IPS-NIHi11 (cell line): ENCODE data around the gene ARHGDIA.
A peak's percentile ranks its signal among the peaks of the same experiment; 100 is the strongest.
"Not testable (repeated sequence)": the region's sequence is repeated elsewhere in the genome, so short reads cannot be mapped to it uniquely, and the experiment has no call there.

Source experiments
- DNase-seq: peaks from one replicate; pipeline ENCODE4 v3.0.0; 2012; ENCODE audit warnings: mixed read lengths, low spot score

The ARHGDIA gene

DNA sequence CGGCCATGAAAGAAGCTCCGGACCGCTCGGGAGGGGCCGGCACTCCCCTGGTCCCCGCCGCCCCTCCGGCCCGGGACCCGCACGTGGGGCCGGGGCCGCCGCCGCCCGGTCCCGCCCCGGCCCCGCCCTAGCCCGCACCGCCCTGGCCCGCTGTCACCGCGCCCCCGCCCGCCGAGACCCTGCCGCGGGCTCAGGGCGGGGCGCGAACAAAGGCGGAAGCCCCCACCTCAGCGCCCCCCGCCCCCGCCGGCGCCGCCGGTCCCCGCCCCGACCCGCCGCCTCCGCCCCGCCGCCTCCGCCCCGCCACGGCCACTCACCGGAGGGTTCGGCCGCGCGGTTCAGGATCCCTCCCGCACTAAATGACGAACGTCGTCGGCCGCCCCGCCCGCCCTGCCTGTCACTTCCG is at the start of gene ARHGDIA:
Gene ARHGDIA (minus strand): TSS at position 357 of the 406 bp plus-strand sequence. CDS start 1,407 bp downstream, outside the sequence.
- DNase-seq, result peak; percentile 60

DNA sequence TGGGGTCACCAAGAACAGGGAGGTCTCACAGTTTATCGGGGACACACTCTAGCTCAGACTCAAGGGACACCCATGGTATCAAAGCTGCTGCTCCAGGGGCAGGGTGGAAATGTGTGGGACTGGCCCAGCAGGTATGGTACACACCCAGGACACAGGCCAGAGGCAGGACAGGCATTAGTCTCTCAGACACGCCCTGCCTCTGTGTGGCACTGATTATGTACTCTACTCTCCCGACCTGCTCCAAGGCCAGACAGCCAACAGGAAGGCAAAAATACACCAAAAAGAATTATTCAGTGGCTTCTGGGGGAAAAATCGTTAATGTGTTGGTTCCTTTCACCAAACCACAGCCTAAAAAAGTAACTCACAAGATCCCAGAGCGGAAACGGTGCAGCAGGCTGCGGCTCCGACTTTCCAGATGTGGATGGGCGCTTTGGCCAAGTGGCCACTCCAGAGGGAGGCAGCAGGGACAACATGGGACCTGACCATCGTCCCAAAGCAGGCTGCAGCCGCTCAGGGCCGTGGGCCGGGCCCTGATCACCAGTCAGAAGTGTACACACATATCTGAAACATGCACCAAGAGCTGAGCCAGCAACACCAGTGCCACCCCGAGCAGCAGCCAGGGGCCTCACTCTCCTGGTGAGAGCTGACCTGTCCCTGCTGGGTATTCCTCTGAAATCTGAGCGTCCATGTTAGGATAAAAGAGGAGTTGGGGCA is 47.9 kb upstream of the ARHGDIA start:
- no peak for DNase-seq

- not testable (repeated sequence) for DNase-seq
Measured at GRCh38 chr17:81918333-81918669, 47.2 kb upstream of the ARHGDIA start.

DNA sequence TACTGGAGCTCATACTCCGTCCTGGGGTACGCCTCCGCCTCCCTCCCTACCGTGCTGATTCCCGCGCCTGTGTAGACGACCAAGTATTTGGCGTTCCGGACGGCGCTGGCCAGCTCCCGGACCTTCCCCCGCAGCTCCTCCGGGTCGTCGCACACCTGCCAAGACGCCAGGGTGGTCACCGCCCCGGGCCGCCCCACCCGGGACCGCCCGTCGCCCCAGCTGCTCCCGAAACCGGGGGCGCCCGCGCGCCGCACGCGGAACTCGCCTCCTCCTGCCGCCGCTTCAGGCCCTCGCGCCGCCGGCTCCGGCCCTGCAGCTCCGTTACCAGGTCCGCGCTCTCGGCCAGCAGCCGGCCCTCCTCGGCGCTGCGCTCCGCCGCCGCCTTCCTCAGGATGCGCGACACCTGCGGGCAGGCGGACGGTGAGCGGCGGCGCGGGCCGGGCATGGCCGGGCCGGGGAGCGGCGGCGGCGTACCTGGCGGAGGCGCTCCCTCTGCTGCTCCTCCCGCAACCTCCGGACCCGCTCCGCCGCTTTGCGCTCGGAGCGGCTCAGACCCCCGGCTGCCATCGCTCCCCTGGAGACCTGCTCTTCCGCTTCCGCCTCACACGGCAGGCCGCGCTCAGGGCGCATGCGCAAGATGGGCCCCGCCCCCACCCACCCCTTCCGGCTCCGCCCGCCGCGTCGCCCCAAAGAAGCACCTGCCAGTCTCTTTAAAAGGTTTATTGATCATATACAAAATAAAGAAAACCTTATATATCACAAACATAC is 46.6 kb upstream of the ARHGDIA start, which contains the start of gene SIRT7:
Gene SIRT7 (minus strand): TSS at position 612 of the 768 bp plus-strand sequence. CDS start 45 bp downstream, at position 567.
- peak; percentile 98 for DNase-seq

- DNase-seq, result no peak
Measured at GRCh38 chr17:81916234-81917001, 45.3 kb upstream of the ARHGDIA start.

DNA sequence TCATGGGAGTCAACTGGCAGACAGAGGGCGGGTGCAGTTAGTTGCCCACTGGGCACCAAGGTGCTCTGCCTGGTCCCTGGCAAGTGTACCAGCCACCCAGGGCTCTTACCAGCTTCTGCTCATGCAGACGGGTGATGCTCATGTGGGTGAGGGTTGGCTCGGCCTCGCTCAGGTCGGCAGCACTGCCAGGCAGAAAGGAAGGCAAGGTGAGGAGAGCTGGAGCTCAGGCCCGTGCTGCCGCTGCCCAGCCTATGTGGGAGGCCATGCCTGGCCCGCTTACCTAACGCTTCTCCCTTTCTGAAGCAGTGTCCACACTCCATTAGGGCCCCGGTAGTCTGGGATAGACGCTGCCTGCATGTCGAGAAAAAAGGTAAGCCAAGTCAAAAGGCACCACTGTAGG is 44.2 kb upstream of the ARHGDIA start:
- DNase-seq, result no peak

GRCh38 chr17:81914103-81914850 is 43.1 kb upstream of the ARHGDIA start:
- DNase-seq, result no peak

DNA sequence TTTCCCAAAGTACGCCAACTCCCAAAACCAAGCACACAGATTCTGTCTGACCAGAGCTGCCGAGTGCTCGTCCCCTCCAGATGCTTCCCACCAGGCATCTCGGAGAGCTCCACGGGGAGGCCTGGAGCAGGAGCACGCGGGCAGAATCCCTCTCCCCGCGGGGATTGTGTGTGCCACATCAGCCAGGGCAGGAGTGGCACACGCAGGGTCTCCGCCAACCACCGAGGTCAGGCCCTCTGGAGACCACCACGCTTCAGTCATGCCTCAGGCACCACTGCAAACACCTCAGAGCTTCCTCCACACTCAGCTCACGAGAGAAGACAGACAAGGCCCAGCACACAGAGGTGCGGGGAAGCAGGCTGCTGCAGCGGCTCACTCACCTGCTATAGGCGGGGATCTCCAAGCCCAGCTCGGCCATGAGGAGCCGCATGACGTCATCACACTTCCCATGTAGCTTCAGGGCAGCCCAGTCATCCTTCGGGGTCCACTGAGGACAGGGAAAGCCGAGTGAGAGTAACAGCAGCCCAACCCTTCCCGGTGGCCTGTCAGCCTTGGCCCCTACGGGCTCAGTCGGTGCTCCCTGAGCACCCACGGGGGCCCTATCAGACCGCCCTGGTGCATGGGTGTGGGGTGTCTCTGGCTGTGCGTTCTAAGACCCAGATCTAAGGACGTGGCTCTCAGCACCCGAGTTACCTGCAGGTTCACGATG is 42.4 kb upstream of the ARHGDIA start:
- no peak for DNase-seq

DNA sequence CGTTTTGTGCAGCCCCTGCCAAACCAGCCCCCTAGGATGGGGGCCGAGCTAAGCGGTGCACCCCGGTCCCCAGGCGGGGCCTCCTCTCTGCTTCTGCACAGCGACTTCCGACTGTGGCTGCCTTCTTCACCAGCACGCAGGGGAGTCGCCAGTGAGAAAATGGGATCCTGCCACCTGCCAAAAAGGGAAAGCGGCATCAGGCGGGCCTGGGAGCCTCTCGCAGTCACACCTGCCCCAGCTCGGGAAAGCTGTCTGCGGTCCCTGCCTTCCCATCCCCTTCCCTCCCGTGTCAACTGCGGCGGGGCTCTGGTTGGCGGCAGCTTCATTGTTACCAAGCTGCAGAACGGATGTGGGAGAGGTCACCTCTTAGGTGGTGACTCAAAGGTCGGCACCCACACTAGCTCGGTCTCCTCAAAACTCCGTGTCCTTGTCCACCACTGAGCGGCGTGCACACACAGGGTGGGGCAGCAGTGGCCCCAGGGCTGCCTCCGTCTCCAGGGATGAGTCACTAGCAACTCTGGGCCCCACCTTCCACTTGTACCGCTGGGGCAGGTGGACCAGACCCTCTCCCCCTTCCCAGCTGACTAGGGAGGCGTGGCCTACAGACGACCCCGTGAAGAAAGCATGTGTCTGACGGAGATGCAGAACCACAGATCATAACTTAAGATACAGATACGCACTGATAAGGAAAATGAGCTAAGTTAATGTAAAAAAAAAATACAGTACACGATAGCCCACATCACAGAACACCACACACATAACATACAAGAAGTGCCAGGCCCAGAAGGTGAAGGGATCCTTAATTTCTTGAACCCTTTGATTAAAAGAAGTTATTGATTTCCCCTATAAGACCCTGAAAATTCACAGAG is 41.5 kb upstream of the ARHGDIA start:
- no peak for DNase-seq

DNA sequence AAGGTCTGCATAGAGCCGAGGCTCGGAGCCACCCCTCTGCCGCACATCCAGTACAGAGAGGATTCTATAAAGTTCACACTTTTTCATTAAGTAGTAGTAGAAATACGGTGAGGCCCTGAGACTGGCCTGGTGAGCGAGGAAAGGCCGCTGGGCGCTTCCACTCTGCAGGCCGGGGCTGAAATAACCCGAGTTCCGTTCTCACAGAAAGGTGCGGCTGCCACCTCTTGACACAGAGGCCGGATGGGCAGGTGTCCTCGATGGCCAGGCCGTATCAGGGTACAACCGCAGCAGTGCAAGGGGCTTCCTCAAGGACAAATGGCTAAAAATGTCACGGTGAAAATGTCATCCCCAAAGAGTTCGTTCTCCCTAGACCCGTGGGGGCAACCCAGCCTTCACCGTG is 40.8 kb upstream of the ARHGDIA start:
- DNase-seq, result no peak

- DNase-seq, result peak; percentile 100
Measured at GRCh38 chr17:81911277-81911961, 40.3 kb upstream of the ARHGDIA start, which contains the start of gene PCYT2. Gene PCYT2 (minus strand): TSS chr17:81911399. CDS start chr17:81911355, 44 bp downstream.

DNA sequence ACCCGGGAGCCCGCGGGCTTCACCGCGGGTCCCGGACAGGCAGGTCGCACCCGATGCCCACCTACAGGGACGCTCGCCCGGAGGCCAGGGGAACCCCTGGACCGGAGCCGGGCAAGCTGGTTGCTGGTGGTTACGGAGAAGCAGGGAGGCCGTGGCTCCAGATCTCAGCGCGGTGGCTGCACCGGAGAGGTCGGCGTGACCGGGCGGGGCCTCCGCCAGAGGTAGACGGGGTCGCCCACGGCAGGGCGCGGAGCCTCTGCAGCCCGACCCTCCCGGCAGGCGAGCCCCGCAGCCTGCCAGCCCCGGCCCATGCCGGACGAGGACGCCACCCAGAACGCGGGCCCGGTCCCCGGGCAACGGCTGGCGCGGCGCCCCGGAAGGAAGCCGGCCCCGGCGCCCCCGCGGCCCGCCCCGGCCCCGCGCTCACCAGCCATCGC is 39.7 kb upstream of the ARHGDIA start:
- DNase-seq, result no peak

- peak; percentile 46 for DNase-seq
Measured at GRCh38 chr17:81909966-81910839, 39.1 kb upstream of the ARHGDIA start.

GRCh38 chr17:81909231-81909630 is 38.1 kb upstream of the ARHGDIA start:
- no peak for DNase-seq

GRCh38 chr17:81908793-81909192 is 37.7 kb upstream of the ARHGDIA start:
- DNase-seq, result no peak

DNA sequence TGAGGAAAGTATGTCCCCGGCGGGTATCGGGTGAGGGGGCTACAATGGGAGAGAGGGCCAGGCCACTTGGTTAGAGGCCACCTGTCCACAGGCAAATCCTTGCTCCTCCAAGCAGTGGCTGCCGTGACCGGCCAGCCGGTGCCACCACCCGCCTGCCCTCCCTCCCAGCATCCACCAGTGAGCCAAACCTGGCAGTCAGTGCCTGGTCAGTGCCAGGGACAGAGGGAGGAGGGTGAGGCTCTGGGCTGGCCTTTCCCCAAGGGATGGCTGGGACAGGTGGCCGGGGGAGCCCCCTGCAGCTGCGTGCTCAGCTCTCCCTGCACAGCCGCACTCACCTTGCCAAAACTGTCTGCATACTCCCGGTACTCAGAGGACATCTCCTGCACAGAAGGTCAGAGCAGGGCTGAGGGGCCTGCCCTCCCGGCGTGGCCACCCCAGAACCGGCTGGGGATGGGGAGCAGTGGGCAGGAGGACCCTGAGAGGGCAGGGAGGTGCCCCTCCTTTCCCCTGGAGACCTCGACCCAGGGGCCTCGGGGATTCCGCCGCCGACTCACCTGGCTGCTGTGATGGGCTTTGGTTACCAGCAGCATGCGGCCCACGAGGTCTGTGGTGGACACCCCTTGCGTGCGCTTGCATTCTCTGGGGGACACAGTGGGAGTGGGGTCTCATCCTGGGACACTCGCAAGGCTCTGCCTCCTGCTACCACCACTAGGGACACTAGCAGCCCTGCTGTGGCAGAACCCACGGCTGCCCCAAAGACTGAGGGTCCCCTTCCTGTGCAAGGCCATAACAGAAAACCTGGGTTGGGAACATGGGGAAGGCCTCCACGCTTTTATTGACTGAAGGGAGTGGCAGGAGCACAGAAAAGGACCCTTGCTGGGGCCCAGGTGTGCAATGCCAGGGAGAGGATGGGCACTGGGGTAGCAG is 36.3 kb upstream of the ARHGDIA start:
- no peak for DNase-seq

DNA sequence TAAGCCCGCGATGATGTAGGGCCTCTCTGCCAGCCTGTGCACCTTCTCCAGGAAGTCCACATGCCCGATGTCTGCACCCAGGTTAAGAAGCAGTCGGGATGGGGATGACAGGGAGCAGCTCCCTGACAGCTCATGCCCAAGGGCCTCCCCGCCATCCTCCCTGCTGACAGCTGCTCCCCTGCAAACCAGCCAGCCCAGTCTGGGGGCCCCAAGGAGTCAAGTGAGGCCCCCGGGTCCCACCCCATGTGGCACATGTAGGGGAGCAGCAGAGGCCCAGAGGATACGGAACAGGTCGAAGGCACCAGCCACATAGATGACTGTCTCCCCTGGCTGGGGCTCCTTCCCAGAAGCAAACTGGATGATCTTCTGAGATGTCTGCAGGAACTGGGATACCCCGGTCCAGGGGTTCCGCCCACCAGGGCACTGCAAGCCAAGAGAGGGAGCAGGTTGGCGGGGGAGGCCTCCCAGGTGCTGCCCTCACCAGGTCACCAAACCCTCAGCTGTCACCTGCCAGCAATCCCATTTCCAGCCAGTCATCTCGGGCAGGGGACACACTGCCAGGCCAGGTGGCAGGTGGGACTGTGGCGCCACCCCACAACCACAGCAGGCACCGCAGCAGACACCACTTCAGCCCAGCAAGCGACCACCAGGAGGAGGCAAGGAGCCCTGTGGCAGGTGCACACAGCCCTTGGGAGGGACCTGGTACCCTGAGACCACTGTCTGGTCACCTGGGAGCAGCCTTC is 35.5 kb upstream of the ARHGDIA start:
- no peak for DNase-seq
